HG02798 (cell line): ENCODE results near the gene GATAD2A.

Experiments used
- ATAC-seq: cut with Tn5 transposase; IDR thresholded peaks from one replicate; pipeline ENCODE4 v1.9.1; 2021; ENCODE audit warnings: mild to moderate bottlenecking; ENCODE audit not compliant: unreplicated experiment, poor library complexity

Gene GATAD2A

GRCh38 chr19:19539698-19540063 is 134.2 kb downstream of the GATAD2A start:
- ATAC-seq, result no peak

DNA sequence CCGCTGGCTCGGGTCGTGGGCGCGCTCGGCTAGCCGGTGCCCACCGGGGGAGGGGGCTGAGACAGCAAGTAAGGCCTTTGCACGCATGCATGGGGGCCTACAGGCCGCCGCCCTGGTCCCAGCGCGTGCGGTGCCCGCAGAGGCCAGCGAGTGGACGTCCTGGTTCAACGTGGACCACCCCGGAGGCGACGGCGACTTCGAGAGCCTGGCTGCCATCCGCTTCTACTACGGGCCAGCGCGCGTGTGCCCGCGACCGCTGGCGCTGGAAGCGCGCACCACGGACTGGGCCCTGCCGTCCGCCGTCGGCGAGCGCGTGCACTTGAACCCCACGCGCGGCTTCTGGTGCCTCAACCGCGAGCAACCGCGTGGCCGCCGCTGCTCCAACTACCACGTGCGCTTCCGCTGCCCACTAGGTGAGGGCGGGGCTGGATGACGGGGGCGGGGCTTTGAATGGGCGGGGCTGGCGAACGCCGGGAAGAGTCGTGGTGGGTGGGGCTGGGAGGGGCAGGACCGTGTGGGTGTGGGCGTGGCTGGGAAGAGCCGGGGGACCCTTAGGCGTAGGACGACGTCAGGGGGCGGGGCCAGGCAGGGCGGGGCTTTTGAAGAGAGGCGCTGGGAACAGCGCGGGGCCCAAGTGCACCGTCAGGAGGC is 134.7 kb downstream of the GATAD2A start:
- no peak for ATAC-seq

- no peak for ATAC-seq
Observed at GRCh38 chr19:19540715-19541515, 135.4 kb downstream of the GATAD2A start.

DNA sequence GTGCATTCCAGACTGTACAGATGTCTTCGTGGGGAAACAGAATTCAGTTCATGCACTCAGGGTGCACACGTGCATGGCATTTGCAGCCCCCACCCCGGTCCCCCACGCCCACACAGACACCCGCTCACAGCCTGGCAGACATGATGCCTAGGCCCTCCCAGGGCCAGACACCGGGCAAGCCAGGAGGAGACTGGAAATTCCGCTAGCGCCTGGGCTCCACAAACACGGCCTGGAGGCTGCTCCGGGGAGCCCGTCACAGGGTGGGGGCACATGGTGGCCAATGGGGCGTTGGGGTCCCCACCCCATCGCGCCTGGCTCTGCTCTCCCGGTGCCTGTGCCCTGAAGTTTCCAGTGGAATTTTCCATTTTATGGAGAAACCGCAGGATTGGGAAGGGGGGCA is 136.1 kb downstream of the GATAD2A start:
- no peak for ATAC-seq

- ATAC-seq, result no peak
Observed at GRCh38 chr19:19542507-19542906, 137.0 kb downstream of the GATAD2A start.

GRCh38 chr19:19543101-19543500 is 137.6 kb downstream of the GATAD2A start:
- ATAC-seq, result no peak

- no peak for ATAC-seq
Observed at GRCh38 chr19:19543640-19544039, 138.2 kb downstream of the GATAD2A start.

- no peak for ATAC-seq
Observed at GRCh38 chr19:19544257-19544953, 138.9 kb downstream of the GATAD2A start.

GRCh38 chr19:19544954-19545591 is 139.6 kb downstream of the GATAD2A start:
- ATAC-seq, result no peak

DNA sequence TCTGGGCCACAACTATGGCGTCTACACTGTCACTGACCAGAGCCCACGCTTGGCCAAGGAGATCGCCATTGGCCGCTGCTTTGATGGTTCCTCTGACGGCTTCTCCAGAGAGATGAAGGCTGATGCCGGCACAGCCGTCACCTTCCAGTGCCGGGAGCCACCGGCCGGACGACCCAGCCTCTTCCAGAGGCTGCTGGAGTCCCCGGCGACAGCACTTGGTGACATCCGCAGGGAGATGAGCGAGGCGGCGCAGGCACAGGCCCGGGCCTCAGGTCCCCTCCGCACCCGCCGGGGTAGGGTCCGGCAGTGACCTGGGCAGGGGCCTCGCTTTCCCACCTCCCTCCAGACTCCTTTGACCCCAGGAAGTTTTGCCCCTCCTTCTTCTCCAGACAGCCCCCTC is 140.2 kb downstream of the GATAD2A start:
- no peak for ATAC-seq

GRCh38 chr19:19546751-19547162 is 141.3 kb downstream of the GATAD2A start:
- ATAC-seq, result no peak

GRCh38 chr19:19547674-19548336 is 142.3 kb downstream of the GATAD2A start:
- ATAC-seq, result no peak

DNA sequence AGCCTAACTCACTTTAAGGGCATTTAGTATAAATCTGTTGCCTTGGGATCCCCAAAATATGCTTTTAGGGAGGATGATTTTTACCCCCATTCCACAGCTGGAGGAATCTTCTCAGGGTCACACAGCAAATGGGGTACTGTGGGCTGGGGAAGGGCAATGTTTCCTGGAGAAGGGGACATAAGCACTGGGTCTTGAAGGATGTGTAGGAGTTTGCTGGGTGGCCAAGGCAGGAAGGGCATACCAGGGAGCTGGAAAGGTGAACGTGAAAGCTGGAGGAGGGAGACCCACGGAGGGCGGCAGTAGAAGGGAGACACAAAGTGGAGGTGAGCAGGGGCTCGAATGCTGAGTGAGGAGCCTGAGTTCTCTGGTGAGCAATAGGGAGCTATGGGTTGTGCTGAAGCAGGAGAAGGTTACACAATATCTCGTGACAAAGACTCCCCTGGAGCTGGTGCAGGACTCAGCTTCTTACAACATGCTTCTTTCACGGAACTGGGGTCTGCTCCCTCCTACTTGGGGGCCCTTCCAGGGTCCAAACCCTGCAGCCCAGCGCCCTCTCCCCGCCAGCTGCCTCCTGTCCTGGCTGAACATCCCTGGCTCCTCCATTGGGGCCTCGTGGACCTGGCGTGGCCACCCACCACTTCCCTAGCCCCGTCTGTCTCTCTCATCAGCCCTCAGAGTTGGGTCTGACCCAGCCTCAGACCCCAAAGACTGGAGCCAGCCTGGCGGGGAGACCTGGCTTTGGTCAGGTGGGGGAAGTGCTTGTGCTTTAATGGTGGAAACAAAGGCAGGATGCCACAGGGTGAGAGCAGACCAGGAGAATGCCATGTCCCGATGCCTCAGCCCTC is 143.7 kb downstream of the GATAD2A start:
- ATAC-seq, result no peak

DNA sequence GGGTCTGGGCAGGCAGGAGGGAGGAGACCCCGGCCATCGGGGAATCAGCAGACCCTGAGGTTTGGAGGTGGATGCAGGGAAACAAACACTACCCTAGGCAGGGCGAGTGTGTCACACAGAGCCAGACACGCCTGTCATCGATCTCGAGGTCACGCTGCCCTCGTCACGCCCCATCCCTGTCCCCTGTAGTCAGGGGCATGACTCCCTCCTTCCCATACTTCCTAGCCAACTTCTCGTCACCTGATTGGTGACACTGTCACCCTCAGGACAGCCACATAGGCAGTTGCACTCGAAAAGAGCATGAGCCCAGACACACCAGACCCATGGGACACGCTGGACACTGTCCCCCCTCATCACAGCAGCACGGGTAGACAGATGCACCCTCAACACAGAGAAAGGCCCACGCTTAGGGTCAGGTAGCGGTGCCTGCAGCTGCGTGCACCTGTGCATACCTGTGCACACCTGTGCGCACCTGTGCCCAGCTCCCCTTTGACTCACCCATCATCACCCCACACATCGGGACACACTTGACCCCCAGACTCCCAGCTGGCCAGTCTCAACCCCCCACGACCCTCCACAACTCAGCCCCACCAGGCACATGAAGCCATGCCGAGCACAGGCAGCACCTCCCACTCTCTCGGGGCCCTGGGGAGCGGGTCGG is 144.5 kb downstream of the GATAD2A start:
- no peak for ATAC-seq

DNA sequence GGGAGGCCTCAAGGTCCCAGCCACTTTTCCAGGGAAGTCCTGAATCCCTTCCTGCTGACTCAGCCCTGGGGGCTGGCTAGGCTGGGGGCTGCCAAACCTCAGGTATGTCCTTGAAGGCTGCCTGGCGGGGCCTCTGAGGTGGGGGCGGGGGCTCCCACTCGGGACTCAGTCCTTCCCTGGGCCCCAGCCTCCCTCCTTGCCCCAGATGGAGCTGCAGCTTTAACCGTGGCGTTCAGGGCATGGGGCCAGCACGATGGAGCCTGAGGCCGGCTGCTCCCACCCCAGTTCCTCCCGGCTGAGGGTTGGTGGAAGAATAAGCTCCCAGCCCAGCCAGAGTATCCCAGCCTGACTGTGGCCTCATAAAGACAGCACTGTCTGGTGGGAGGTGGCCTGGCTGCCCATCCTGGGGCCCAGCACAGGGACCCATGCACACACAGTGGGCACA is 145.0 kb downstream of the GATAD2A start:
- no peak for ATAC-seq

GRCh38 chr19:19550972-19551852 is 145.7 kb downstream of the GATAD2A start:
- ATAC-seq, result no peak

DNA sequence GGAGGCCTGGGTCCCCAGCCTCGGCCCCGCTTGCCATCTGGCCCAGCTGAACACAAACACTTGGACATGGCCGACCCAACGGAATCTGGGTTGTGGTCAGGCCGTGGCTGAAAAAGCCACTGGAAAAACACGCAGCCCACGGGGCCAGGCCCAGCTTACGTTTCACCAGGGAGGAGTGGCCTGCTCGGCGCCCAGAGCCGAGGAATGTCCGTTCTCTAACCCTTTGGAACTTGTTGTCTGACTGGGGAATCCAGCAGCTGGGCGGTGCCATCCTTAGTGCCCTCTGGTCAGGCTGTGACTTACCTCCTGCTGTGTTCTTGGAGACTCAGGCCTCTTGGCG is 146.3 kb downstream of the GATAD2A start:
- ATAC-seq, result no peak

DNA sequence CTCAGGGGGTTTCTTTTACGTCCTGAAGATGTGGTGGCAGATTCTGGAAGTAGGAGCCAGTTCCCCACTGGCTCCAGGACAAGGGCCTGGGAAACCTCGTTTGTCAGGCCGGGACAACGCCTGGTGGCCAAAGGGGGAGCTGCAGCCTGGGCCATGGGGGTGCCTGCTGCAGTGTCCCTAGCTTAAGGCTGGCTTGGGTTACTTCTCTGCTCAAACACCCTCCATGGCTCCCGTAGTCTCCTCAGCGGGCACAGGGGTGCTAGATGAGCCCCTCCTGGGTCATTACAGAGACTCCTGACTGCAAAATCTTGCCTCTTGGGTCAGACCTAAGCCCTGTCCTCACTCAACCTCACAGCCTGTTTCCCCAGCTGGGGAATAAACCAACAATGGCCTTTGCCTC is 147.3 kb downstream of the GATAD2A start:
- no peak for ATAC-seq
